ENCODE measurements around the gene TUBA4A. TPM values are rescaled to one million over a fixed set of nuclear protein-coding genes. Genes with fewer than 3 reads are reported as not detected.

TUBA4A gene
- total RNA-seq, 2 donors from 2014 or later, result 17.8 to 20.2 TPM

- intact Hi-C loops (cut with DNase I), result no loop called here
- H3K4me3 ChIP-seq, result no peak overlapping the region
Observed at GRCh38 chr2:219248845-219249202, 4.9 kb downstream of the TUBA4A start.

GRCh38 chr2:219247678-219248642 lies 5.8 kb downstream of the TUBA4A start:
- 85 to 89% methylated on average over 12 to 17 of the region's 17 CpGs for WGBS, 2 donors
- Histone ChIP-seq H3K9me3 (no peaks in the 10 kb centered on the region), H3K36me3 (replicated peaks in 1 of 2; ENCODE audit: insufficient read depth in 1 of 2, low read depth in 2 of 2) (peaks cover 0 to 2% of the 10 kb centered on the region in 2 donors), H3K4me1 (peaks cover 80% of the 10 kb centered on the region), H3K27ac (peak overlapping the region; percentile 80 to 96 (median 94)), H3K4me3 (no peak overlapping the region), H3K27me3 (no peaks in the 10 kb centered on the region)
- peak in 1 of 4 donors; percentile 32 for DNase-seq
- intact Hi-C loops (cut with DNase I), result no loop called here
- no peak for TF ChIP-seq POLR2A (IDR thresholded peaks at IDR 0.05)
- no peak for TF ChIP-seq CTCF (IDR thresholded peaks at IDR 0.05)
- no peak for ATAC-seq

More at GRCh38 chr2:219248845-219249202, 4.9 kb downstream of the TUBA4A start:
- Histone ChIP-seq H3K9me3 (no peaks in the 10 kb centered on the region), H3K27ac (peak overlapping the region; percentile 80 to 96 (median 94)), H3K4me1 (peaks cover 87% of the 10 kb centered on the region), H3K27me3 (no peaks in the 10 kb centered on the region), H3K36me3 (replicated peaks in 1 of 2; ENCODE audit: insufficient read depth in 1 of 2, low read depth in 2 of 2) (peaks cover 0 to 2% of the 10 kb centered on the region in 2 donors)
- ATAC-seq, result no peak
- TF ChIP-seq CTCF (IDR thresholded peaks at IDR 0.05) (no peak), POLR2A (IDR thresholded peaks at IDR 0.05) (no peak)
- WGBS, 2 donors, result 65 to 83% methylated on average over 2 of the region's 2 CpGs
- no peak for DNase-seq

GRCh38 chr2:219246559-219246958 lies 7.2 kb downstream of the TUBA4A start:
- ATAC-seq, result no peak
- DNase-seq, result no peak
- Histone ChIP-seq H3K4me1 (peaks cover 67% of the 10 kb centered on the region), H3K27ac (peak overlapping the region in 2 of 4 donors; percentile 93 to 96), H3K27me3 (no peaks in the 10 kb centered on the region), H3K4me3 (no peak overlapping the region), H3K36me3 (replicated peaks in 1 of 2; ENCODE audit: insufficient read depth in 1 of 2, low read depth in 2 of 2) (peaks cover 0 to 2% of the 10 kb centered on the region in 2 donors), H3K9me3 (no peaks in the 10 kb centered on the region)
- intact Hi-C loops (cut with DNase I), result no loop called here
- WGBS, 2 donors, result 65 to 85% methylated on average over 3 to 10 of the region's 10 CpGs
- TF ChIP-seq CTCF (IDR thresholded peaks at IDR 0.05) (no peak), POLR2A (IDR thresholded peaks at IDR 0.05) (no peak)

- Histone ChIP-seq H3K4me3 (peak overlapping the region; percentile 62 to 78), H3K27me3 (no peaks in the 10 kb centered on the region), H3K36me3 (replicated peaks in 1 of 2; ENCODE audit: insufficient read depth in 1 of 2, low read depth in 2 of 2) (peaks cover 0 to 2% of the 10 kb centered on the region in 2 donors), H3K4me1 (peaks cover 61% of the 10 kb centered on the region), H3K9me3 (no peaks in the 10 kb centered on the region), H3K27ac (peak overlapping the region; percentile 76 to 96 (median 86))
- ATAC-seq (no peak), DNase-seq (no peak)
- 6 to 12% methylated on average over 10 of the region's 10 CpGs for WGBS, 2 donors
- intact Hi-C loops (cut with DNase I), result no loop called here
- no peak for TF ChIP-seq CTCF (IDR thresholded peaks at IDR 0.05)
- TF ChIP-seq POLR2A (IDR thresholded peaks at IDR 0.05), result no peak
Observed at GRCh38 chr2:219245899-219246230, 7.9 kb downstream of the TUBA4A start.
